Naive thymus-derived CD4-positive, alpha-beta T cell (primary cell): ENCODE results near the gene FSIP1. TPM values are rescaled to one million over a fixed set of nuclear protein-coding genes. Genes with fewer than 3 reads are reported as not detected.
A peak's percentile ranks its signal among the peaks of the same experiment; 100 is the strongest.

Experiments used
- ATAC-seq: fragments of 150-1000 bp; cut with Tn5 transposase; 2 replicates; pipeline ENCODE4 v1.10.0; 2021; ENCODE audit warnings: mild to moderate bottlenecking, moderate library complexity
- CTCF ChIA-PET: fragments of 350-600 bp; sonication (Branson Sonifier 250); formaldehyde crosslinking; loops from one replicate; lab custom pipeline; 2021; ENCODE audit warnings: antibody characterized with exemption; lab: Charles Lee
- POLR2A ChIA-PET: fragments of 350-600 bp; sonication (Branson Sonifier 250); formaldehyde crosslinking; loops from one replicate; lab custom pipeline; 2021; ENCODE audit warnings: antibody characterized with exemption, inconsistent platforms; lab: Charles Lee
- DNase-seq, 9 donors: peaks; one replicate each; pipeline versions ENCODE4 v3.0.0 to v3.0.0-alpha.2; 2020 to 2022; ENCODE audit warnings: mixed read lengths in 1 of 9
- H3K27ac ChIP-seq: one replicate; pipeline ENCODE4 v1.7.0; 2013; ENCODE audit warnings: mild to moderate bottlenecking, low read depth, low read length, moderate library complexity
- H3K27me3 ChIP-seq, 2 donors: one replicate each; pipeline ENCODE4 v1.7.0; 2013; ENCODE audit warnings: low read length in 2 of 2, mild to moderate bottlenecking in 2 of 2, moderate library complexity in 2 of 2; ENCODE audit not compliant: control insufficient read depth in 2 of 2, insufficient read depth in 2 of 2
- H3K36me3 ChIP-seq, 3 experiments: 1 replicate in 2 of 3; 2 replicates in 1 of 3; pipeline ENCODE4 v1.7.0; 2013; ENCODE audit warnings: low read length in 3 of 3, mild to moderate bottlenecking in 3 of 3, moderate library complexity in 1 of 3; ENCODE audit not compliant: insufficient read depth in 3 of 3, control insufficient read depth in 2 of 3
- H3K4me1 ChIP-seq, 2 donors: one replicate each; pipeline ENCODE4 v1.7.0; 2013; ENCODE audit warnings: low read length in 2 of 2, mild to moderate bottlenecking in 2 of 2, moderate library complexity in 1 of 2; ENCODE audit not compliant: control insufficient read depth in 2 of 2, insufficient read depth in 2 of 2
- H3K4me3 ChIP-seq: 2 replicates; pipeline ENCODE4 v1.7.0; 2013; ENCODE audit warnings: mild to moderate bottlenecking, low read length
- H3K9me3 ChIP-seq, 3 experiments: 1 replicate in 2 of 3; 2 replicates in 1 of 3; pipeline ENCODE4 v1.7.0; 2013; ENCODE audit warnings: low read length in 3 of 3; ENCODE audit not compliant: control insufficient read depth in 2 of 3
- H3K27ac Mint-ChIP-seq, 9 donors: one replicate each; pipeline ENCODE4 v1.8.0; 2020 to 2022; ENCODE audit warnings: mixed read lengths in 9 of 9, mild to moderate bottlenecking in 8 of 9, moderate library complexity in 5 of 9, inconsistent platforms in 2 of 9
- H3K27me3 Mint-ChIP-seq, 5 donors: one replicate each; pipeline ENCODE4 v1.8.0; 2021 to 2022; ENCODE audit warnings: mixed read lengths in 5 of 5, mild to moderate bottlenecking in 1 of 5
- H3K36me3 Mint-ChIP-seq, 5 donors: one replicate each; pipeline ENCODE4 v1.8.0; 2020 to 2022; ENCODE audit warnings: mixed read lengths in 5 of 5, mild to moderate bottlenecking in 3 of 5, inconsistent platforms in 1 of 5
- H3K4me1 Mint-ChIP-seq, 7 donors: one replicate each; pipeline ENCODE4 v1.8.0; 2020 to 2022; ENCODE audit warnings: mixed read lengths in 7 of 7, mild to moderate bottlenecking in 3 of 7, inconsistent platforms in 1 of 7
- H3K4me3 Mint-ChIP-seq, 10 donors: one replicate each; pipeline ENCODE4 v1.8.0; 2020 to 2022; ENCODE audit warnings: mild to moderate bottlenecking in 10 of 10, mixed read lengths in 10 of 10, moderate library complexity in 6 of 10, inconsistent platforms in 2 of 10
- H3K9me3 Mint-ChIP-seq, 11 donors: one replicate each; pipeline ENCODE4 v1.8.0; 2020 to 2022; ENCODE audit warnings: mixed read lengths in 11 of 11, mild to moderate bottlenecking in 4 of 11, inconsistent platforms in 1 of 11, moderate library complexity in 1 of 11
- intact Hi-C, 2 donors: fragments of 100-400 bp; cut with micrococcal nuclease; formaldehyde crosslinking; loops; one replicate each; pipeline ENCODE4 v1.15.1; 2023
- polyA plus RNA-seq, 2 donors: library from polyadenylated mRNA; unstranded; fragments of 300-500 nt; fragmentation: Illumina TruSeq; gene quantifications; one replicate each; pipeline ENCODE4 v1.2.3, GENCODE V29; 2021
- total RNA-seq, 6 experiments: library from RNA in 5 of 6; stranded (reverse) in 5 of 6; gene quantifications; 1 replicate in 5 of 6; 2 replicates in 1 of 6; pipeline ENCODE4 v1.2.3 and lab custom pipeline; 2021 to 2026

FSIP1 gene
- total and polyA plus RNA-seq, 7 experiments from 2014 or later: 0.14 to 0.51 (median 0.26) TPM; not detected in 1

GRCh38 chr15:39580117-39580484 lies 202.5 kb downstream of the FSIP1 start:
- Mint-ChIP-seq H3K36me3 (no peaks in the 10 kb centered on the region), H3K27ac (no peak overlapping the region)
- peak overlapping the region; percentile 26 for H3K4me3 ChIP-seq

DNA sequence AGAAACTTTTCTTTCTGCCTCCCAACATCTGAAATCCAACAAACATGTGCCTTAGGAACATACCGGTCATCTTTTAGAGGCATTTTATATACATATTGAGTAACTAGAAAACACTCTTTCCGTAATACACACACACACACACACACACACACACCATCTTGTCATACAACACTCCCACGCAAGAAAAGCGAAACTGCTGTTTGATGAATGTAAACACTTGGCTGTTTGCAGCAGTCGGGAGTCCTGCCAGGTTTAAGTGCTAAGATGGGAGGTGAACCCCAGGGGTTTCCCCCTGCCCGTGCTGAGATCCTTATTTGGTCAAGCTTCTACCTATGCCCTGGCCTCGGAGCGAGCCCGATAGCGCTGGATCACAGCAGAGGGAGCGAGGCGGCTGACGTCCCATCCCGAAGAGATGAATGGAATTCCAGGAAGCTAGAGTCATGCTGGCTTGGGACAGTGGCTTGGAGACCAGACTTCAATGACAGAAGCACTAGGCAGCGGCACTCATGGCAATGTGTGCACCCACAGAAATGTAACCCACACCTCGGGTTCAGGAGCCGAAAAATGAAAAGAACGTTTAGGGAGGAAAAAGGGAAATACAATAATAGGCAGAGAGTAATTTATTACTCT lies 203.0 kb downstream of the FSIP1 start:
- intact Hi-C loops: loop anchor here (1.0 to 10.0 kb wide), 6 partner anchors 108 to 1135 kb away; no protein-coding TSS in a partner anchor
- peaks cover 0 to 29% (median 14%) of the 10 kb centered on the region in 7 donors for H3K4me1 Mint-ChIP-seq
- H3K27me3 Mint-ChIP-seq: peaks cover 55 to 77% (median 67%) of the 10 kb centered on the region in 5 donors
- Histone ChIP-seq H3K27me3 (peaks cover 0 to 5% of the 10 kb centered on the region in 2 donors), H3K36me3 (no peaks in the 10 kb centered on the region), H3K9me3 (no peaks in the 10 kb centered on the region), H3K4me1 (peaks cover 0 to 11% of the 10 kb centered on the region in 2 donors), H3K27ac (no peak overlapping the region), H3K4me3 (no peak overlapping the region)
- peaks cover 0 to 2% (median 0%) of the 10 kb centered on the region in 11 donors for H3K9me3 Mint-ChIP-seq
- no peak overlapping the region for H3K27ac Mint-ChIP-seq
- H3K4me3 Mint-ChIP-seq: peak overlapping the region in 9 of 10 donors; percentile 19 to 82 (median 68)
- ChIA-PET POLR2A (no interaction called here), CTCF (interaction anchor here (0.7 kb wide), 1 partner anchor 857 kb away, joined by 3 read pairs; no protein-coding TSS in a partner anchor)
- no peaks in the 10 kb centered on the region for H3K36me3 Mint-ChIP-seq
- ATAC-seq: no peak
- no peak for DNase-seq

More at GRCh38 chr15:39580117-39580484, 202.5 kb downstream of the FSIP1 start:
- ChIA-PET CTCF (interaction anchor here (0.7 kb wide), 1 partner anchor 858 kb away, joined by 3 read pairs; no protein-coding TSS in a partner anchor), POLR2A (no interaction called here)
- peaks cover 0 to 5% of the 10 kb centered on the region in 2 donors for H3K27me3 ChIP-seq
- no peaks in the 10 kb centered on the region for H3K9me3 ChIP-seq
- peaks cover 53 to 74% (median 66%) of the 10 kb centered on the region in 5 donors for H3K27me3 Mint-ChIP-seq
- peaks cover 0 to 2% (median 0%) of the 10 kb centered on the region in 11 donors for H3K9me3 Mint-ChIP-seq
- H3K4me3 Mint-ChIP-seq: peak overlapping the region in 7 of 10 donors; percentile 16 to 82 (median 64)
- intact Hi-C loops: loop anchor here (1.0 to 10.0 kb wide), 6 partner anchors 107 to 1135 kb away; no protein-coding TSS in a partner anchor
- H3K36me3 ChIP-seq: no peaks in the 10 kb centered on the region
- H3K27ac ChIP-seq: no peak overlapping the region
- DNase-seq: peak; percentile 23 to 91 (median 63)
- ATAC-seq: peak; percentile 92
- H3K4me1 Mint-ChIP-seq: peaks cover 0 to 31% (median 14%) of the 10 kb centered on the region in 7 donors
- H3K4me1 ChIP-seq: peaks cover 0 to 11% of the 10 kb centered on the region in 2 donors

DNA sequence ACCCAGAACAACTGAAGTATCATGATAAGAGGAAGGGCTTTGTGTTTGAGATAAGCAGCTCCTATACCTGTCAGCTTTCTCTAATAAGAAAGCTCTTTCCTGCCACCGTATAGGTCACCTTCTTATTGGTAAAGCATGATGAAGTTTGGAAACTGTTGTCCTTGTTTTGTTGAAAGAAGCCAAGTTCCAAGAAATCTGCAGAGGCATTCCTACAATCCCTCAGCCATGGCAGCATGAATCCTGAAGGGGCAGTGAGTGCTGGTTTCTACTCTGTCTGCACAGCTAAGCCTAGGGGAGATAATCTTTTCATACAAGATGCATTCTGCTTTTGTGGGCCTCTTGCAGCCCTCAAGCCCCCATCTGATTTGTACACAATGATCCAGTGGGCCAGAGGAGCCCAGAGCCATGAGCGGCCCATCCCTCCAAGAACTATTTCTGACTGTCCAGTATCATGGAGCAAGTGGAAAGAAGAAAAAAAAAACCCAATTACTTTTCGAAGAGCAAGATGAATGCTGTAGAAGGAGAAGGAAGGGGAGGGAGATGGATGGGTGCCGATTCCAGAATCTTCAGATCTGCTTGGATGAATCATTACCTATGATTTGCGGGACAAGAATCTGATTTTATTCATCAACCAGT lies 203.7 kb downstream of the FSIP1 start:
- DNase-seq (no peak), ATAC-seq (no peak)
- no peaks in the 10 kb centered on the region for H3K36me3 ChIP-seq
- Mint-ChIP-seq H3K4me3 (peak overlapping the region in 1 of 10 donors; percentile 70), H3K27ac (no peak overlapping the region), H3K9me3 (peaks cover 0 to 2% (median 0%) of the 10 kb centered on the region in 11 donors), H3K36me3 (no peaks in the 10 kb centered on the region), H3K4me1 (peaks cover 0 to 29% (median 14%) of the 10 kb centered on the region in 7 donors), H3K27me3 (peaks cover 55 to 81% (median 67%) of the 10 kb centered on the region in 5 donors)
- H3K27me3 ChIP-seq: peaks cover 0 to 5% of the 10 kb centered on the region in 2 donors
- H3K4me3 ChIP-seq: no peak overlapping the region
- POLR2A ChIA-PET: no interaction called here
- intact Hi-C loops: no loop called here
- CTCF ChIA-PET: interaction anchor here (0.7 kb wide), 1 partner anchor 857 kb away, joined by 3 read pairs; no protein-coding TSS in a partner anchor
- H3K9me3 ChIP-seq: no peaks in the 10 kb centered on the region
- H3K27ac ChIP-seq: no peak overlapping the region
- peaks cover 0 to 11% of the 10 kb centered on the region in 2 donors for H3K4me1 ChIP-seq

DNA sequence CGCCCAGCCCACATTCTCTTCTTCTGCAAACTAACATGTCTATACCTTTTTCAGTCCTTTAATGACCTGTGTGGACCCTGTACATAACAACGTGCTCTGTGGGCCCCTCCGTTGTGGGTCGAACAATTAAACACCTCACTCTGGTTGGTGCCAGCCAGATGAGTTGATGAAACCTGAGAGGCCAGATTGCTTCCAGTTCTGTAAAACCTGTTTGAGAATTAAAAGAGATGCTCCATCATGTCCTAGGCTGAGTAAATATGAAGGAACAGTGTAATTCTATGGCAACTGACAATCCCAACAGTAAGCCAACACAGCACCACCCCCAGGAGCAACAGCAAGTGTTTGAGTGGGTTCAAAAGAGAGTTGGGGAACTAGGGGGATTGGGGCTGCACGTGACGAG lies 207.5 kb downstream of the FSIP1 start:
- Histone ChIP-seq H3K9me3 (no peaks in the 10 kb centered on the region), H3K27me3 (peaks cover 0 to 7% of the 10 kb centered on the region in 2 donors), H3K4me3 (no peak overlapping the region), H3K27ac (no peak overlapping the region), H3K4me1 (peaks cover 0 to 5% of the 10 kb centered on the region in 2 donors), H3K36me3 (no peaks in the 10 kb centered on the region)
- ChIA-PET CTCF (no interaction called here), POLR2A (no interaction called here)
- ATAC-seq (no peak), DNase-seq (no peak)
- Mint-ChIP-seq H3K27me3 (peaks cover 53 to 68% (median 64%) of the 10 kb centered on the region in 5 donors), H3K36me3 (no peaks in the 10 kb centered on the region), H3K4me3 (no peak overlapping the region), H3K27ac (no peak overlapping the region), H3K4me1 (peaks cover 0 to 9% (median 6%) of the 10 kb centered on the region in 7 donors), H3K9me3 (no peaks in the 10 kb centered on the region)
- intact Hi-C loops: no loop called here

- no peak for DNase-seq
- Mint-ChIP-seq H3K27ac (no peak overlapping the region), H3K27me3 (peaks cover 46 to 67% (median 61%) of the 10 kb centered on the region in 5 donors), H3K9me3 (no peaks in the 10 kb centered on the region), H3K4me1 (peaks cover 0 to 4% (median 0%) of the 10 kb centered on the region in 7 donors), H3K36me3 (no peaks in the 10 kb centered on the region), H3K4me3 (no peak overlapping the region)
- POLR2A ChIA-PET: no interaction called here
- no peak overlapping the region for H3K4me3 ChIP-seq
- no peaks in the 10 kb centered on the region for H3K4me1 ChIP-seq
- intact Hi-C loops: no loop called here
- H3K36me3 ChIP-seq: no peaks in the 10 kb centered on the region
- no peaks in the 10 kb centered on the region for H3K9me3 ChIP-seq
- H3K27me3 ChIP-seq: peaks cover 0 to 7% of the 10 kb centered on the region in 2 donors
- H3K27ac ChIP-seq: no peak overlapping the region
- CTCF ChIA-PET: no interaction called here
- no peak for ATAC-seq
These were observed 208.2 kb downstream of the FSIP1 start for GRCh38 chr15:39574427-39574826.

GRCh38 chr15:39573844-39574243 lies 208.8 kb downstream of the FSIP1 start:
- CTCF ChIA-PET: no interaction called here
- H3K27me3 Mint-ChIP-seq: peaks cover 44 to 67% (median 56%) of the 10 kb centered on the region in 5 donors
- Histone ChIP-seq H3K27me3 (peaks cover 0 to 7% of the 10 kb centered on the region in 2 donors), H3K27ac (no peak overlapping the region), H3K36me3 (no peaks in the 10 kb centered on the region), H3K9me3 (no peaks in the 10 kb centered on the region), H3K4me1 (no peaks in the 10 kb centered on the region), H3K4me3 (no peak overlapping the region)
- H3K4me1 Mint-ChIP-seq: peaks cover 0 to 1% (median 0%) of the 10 kb centered on the region in 7 donors
- H3K36me3 Mint-ChIP-seq: no peaks in the 10 kb centered on the region
- H3K9me3 Mint-ChIP-seq: no peaks in the 10 kb centered on the region
- H3K27ac Mint-ChIP-seq: no peak overlapping the region
- DNase-seq: no peak
- ATAC-seq: no peak
- POLR2A ChIA-PET: no interaction called here
- no peak overlapping the region for H3K4me3 Mint-ChIP-seq
- intact Hi-C loops: no loop called here
